ENCODE measurements around the gene SDHAF3. TPM values are rescaled to one million over a fixed set of nuclear protein-coding genes. Genes with fewer than 3 reads are reported as not detected.
"Not testable (repeated sequence)": the region's sequence is repeated elsewhere in the genome, so short reads cannot be mapped to it uniquely, and the experiment has no call there.

Gene SDHAF3
- total RNA-seq, 2 experiments from 2014 or later: 21.0 to 24.2 TPM

GRCh38 chr7:97130417-97131139, 13.1 kb downstream of the SDHAF3 start:
- H3K9me3 Mint-ChIP-seq (ENCODE audit: insufficient read depth): no peaks in the 10 kb centered on the region
- DNase-seq: no peak
- H3K4me1 Mint-ChIP-seq (ENCODE audit: low read depth): peaks cover 4% of the 10 kb centered on the region
- ATAC-seq: no peak
- no peaks in the 10 kb centered on the region for H3K27me3 Mint-ChIP-seq (ENCODE audit: low read depth)
- CTCF ChIA-PET: interaction anchor here (0.6 to 1.2 kb wide), 3 partner anchors 26 to 598 kb away, joined by 3 read pairs; no protein-coding TSS in a partner anchor
- H3K36me3 Mint-ChIP-seq (ENCODE audit: low read depth): peaks cover 18% of the 10 kb centered on the region
- H3K27ac Mint-ChIP-seq: no peak overlapping the region
- no peak overlapping the region for H3K4me3 Mint-ChIP-seq
- POLR2A ChIA-PET: no interaction called here

- Mint-ChIP-seq H3K27me3 (ENCODE audit: low read depth) (no peaks in the 10 kb centered on the region), H3K27ac (no peak overlapping the region), H3K4me1 (ENCODE audit: low read depth) (peaks cover 4% of the 10 kb centered on the region), H3K9me3 (ENCODE audit: insufficient read depth) (no peaks in the 10 kb centered on the region), H3K4me3 (no peak overlapping the region), H3K36me3 (ENCODE audit: low read depth) (peaks cover 15% of the 10 kb centered on the region)
- CTCF ChIA-PET: no interaction called here
- no peak for DNase-seq
- POLR2A ChIA-PET: interaction anchor here (1.1 kb wide), 1 partner anchor 16 kb away, joined by 4 read pairs; the partner anchor contains the start of gene SDHAF3
- ATAC-seq: no peak
Measured at GRCh38 chr7:97133159-97133558, 15.7 kb downstream of the SDHAF3 start.

GRCh38 chr7:97138830-97139229, 21.3 kb downstream of the SDHAF3 start:
- no peak overlapping the region for H3K27ac Mint-ChIP-seq
- H3K4me3 Mint-ChIP-seq: no peak overlapping the region
- H3K36me3 Mint-ChIP-seq (ENCODE audit: low read depth): peaks cover 45% of the 10 kb centered on the region
- H3K27me3 Mint-ChIP-seq (ENCODE audit: low read depth): no peaks in the 10 kb centered on the region
- CTCF ChIA-PET: no interaction called here
- POLR2A ChIA-PET: no interaction called here
- DNase-seq (no peak), ATAC-seq (no peak)
- no peaks in the 10 kb centered on the region for H3K4me1 Mint-ChIP-seq (ENCODE audit: low read depth)
- peaks cover 16% of the 10 kb centered on the region for H3K9me3 Mint-ChIP-seq (ENCODE audit: insufficient read depth)

GRCh38 chr7:97145068-97145467, 27.6 kb downstream of the SDHAF3 start:
- no peaks in the 10 kb centered on the region for H3K27me3 Mint-ChIP-seq (ENCODE audit: low read depth)
- CTCF ChIA-PET: interaction anchor here (0.7 to 1.3 kb wide), 2 partner anchors 35 to 690 kb away, joined by 3 to 4 read pairs; no protein-coding TSS in a partner anchor
- POLR2A ChIA-PET: no interaction called here
- H3K27ac Mint-ChIP-seq: no peak overlapping the region
- no peaks in the 10 kb centered on the region for H3K4me1 Mint-ChIP-seq (ENCODE audit: low read depth)
- ATAC-seq (no peak), DNase-seq (no peak)
- H3K9me3 Mint-ChIP-seq (ENCODE audit: insufficient read depth): peaks cover 4% of the 10 kb centered on the region
- no peak overlapping the region for H3K4me3 Mint-ChIP-seq
- H3K36me3 Mint-ChIP-seq (ENCODE audit: low read depth): peaks cover 21% of the 10 kb centered on the region

GRCh38 chr7:97149843-97150242, 32.3 kb downstream of the SDHAF3 start:
- POLR2A ChIA-PET: no interaction called here
- Mint-ChIP-seq H3K4me1 (ENCODE audit: low read depth) (no peaks in the 10 kb centered on the region), H3K9me3 (ENCODE audit: insufficient read depth) (no peaks in the 10 kb centered on the region), H3K27me3 (ENCODE audit: low read depth) (no peaks in the 10 kb centered on the region), H3K27ac (no peak overlapping the region), H3K4me3 (no peak overlapping the region), H3K36me3 (ENCODE audit: low read depth) (peaks cover 11% of the 10 kb centered on the region)
- DNase-seq (no peak), ATAC-seq (no peak)
- CTCF ChIA-PET: no interaction called here

GRCh38 chr7:97155897-97156418, 38.5 kb downstream of the SDHAF3 start:
- peaks cover 24% of the 10 kb centered on the region for H3K36me3 Mint-ChIP-seq (ENCODE audit: low read depth)
- POLR2A ChIA-PET: no interaction called here
- ATAC-seq (no peak), DNase-seq (no peak)
- CTCF ChIA-PET: no interaction called here
- H3K4me3 Mint-ChIP-seq: no peak overlapping the region
- no peaks in the 10 kb centered on the region for H3K27me3 Mint-ChIP-seq (ENCODE audit: low read depth)
- H3K4me1 Mint-ChIP-seq (ENCODE audit: low read depth): no peaks in the 10 kb centered on the region
- no peak overlapping the region for H3K27ac Mint-ChIP-seq
- no peaks in the 10 kb centered on the region for H3K9me3 Mint-ChIP-seq (ENCODE audit: insufficient read depth)

- ATAC-seq; H3K27ac Mint-ChIP-seq; H3K27me3 Mint-ChIP-seq (ENCODE audit: low read depth); DNase-seq; H3K4me1 Mint-ChIP-seq (ENCODE audit: low read depth); H3K4me3 Mint-ChIP-seq; POLR2A ChIA-PET; H3K9me3 Mint-ChIP-seq (ENCODE audit: insufficient read depth): not testable (repeated sequence)
- H3K36me3 Mint-ChIP-seq (ENCODE audit: low read depth): peaks cover 46% of the 10 kb centered on the region
- CTCF ChIA-PET: interaction anchor here (1.2 kb wide), 1 partner anchor 12 kb away, joined by 4 read pairs; no protein-coding TSS in a partner anchor
Measured at GRCh38 chr7:97159984-97160383, 42.5 kb downstream of the SDHAF3 start.

GRCh38 chr7:97161609-97162008, 44.1 kb downstream of the SDHAF3 start:
- DNase-seq; H3K27ac Mint-ChIP-seq; CTCF ChIA-PET; H3K27me3 Mint-ChIP-seq (ENCODE audit: low read depth); H3K4me1 Mint-ChIP-seq (ENCODE audit: low read depth); POLR2A ChIA-PET; ATAC-seq; H3K4me3 Mint-ChIP-seq: not testable (repeated sequence)
- Mint-ChIP-seq H3K36me3 (ENCODE audit: low read depth) (peaks cover 51% of the 10 kb centered on the region), H3K9me3 (ENCODE audit: insufficient read depth) (peaks cover 11% of the 10 kb centered on the region)

- H3K9me3 Mint-ChIP-seq (ENCODE audit: insufficient read depth): peaks cover 29% of the 10 kb centered on the region
- H3K36me3 Mint-ChIP-seq (ENCODE audit: low read depth): peaks cover 51% of the 10 kb centered on the region
- ATAC-seq (no peak), DNase-seq (no peak)
- H3K4me1 Mint-ChIP-seq (ENCODE audit: low read depth): peaks cover 10% of the 10 kb centered on the region
- no peak overlapping the region for H3K4me3 Mint-ChIP-seq
- ChIA-PET CTCF (no interaction called here), POLR2A (no interaction called here)
- no peaks in the 10 kb centered on the region for H3K27me3 Mint-ChIP-seq (ENCODE audit: low read depth)
- no peak overlapping the region for H3K27ac Mint-ChIP-seq
Measured at GRCh38 chr7:97166308-97166707, 48.8 kb downstream of the SDHAF3 start.

- ATAC-seq (no peak), DNase-seq (no peak)
- Mint-ChIP-seq H3K27ac (no peak overlapping the region), H3K4me3 (no peak overlapping the region), H3K9me3 (ENCODE audit: insufficient read depth) (peaks cover 29% of the 10 kb centered on the region), H3K27me3 (ENCODE audit: low read depth) (no peaks in the 10 kb centered on the region), H3K4me1 (ENCODE audit: low read depth) (peaks cover 7% of the 10 kb centered on the region), H3K36me3 (ENCODE audit: low read depth) (peaks cover 45% of the 10 kb centered on the region)
- ChIA-PET CTCF (no interaction called here), POLR2A (no interaction called here)
Measured at GRCh38 chr7:97167176-97167575, 49.7 kb downstream of the SDHAF3 start.

GRCh38 chr7:97167749-97168148, 50.3 kb downstream of the SDHAF3 start:
- CTCF ChIA-PET: interaction anchor here (0.6 kb wide), 1 partner anchor 49 kb away, joined by 3 read pairs; no protein-coding TSS in a partner anchor
- DNase-seq (no peak), ATAC-seq (no peak)
- Mint-ChIP-seq H3K4me1 (ENCODE audit: low read depth) (peaks cover 7% of the 10 kb centered on the region), H3K27ac (no peak overlapping the region), H3K9me3 (ENCODE audit: insufficient read depth) (peaks cover 29% of the 10 kb centered on the region), H3K4me3 (no peak overlapping the region), H3K27me3 (ENCODE audit: low read depth) (no peaks in the 10 kb centered on the region), H3K36me3 (ENCODE audit: low read depth) (peaks cover 41% of the 10 kb centered on the region)
- POLR2A ChIA-PET: no interaction called here

- CTCF ChIA-PET: no interaction called here
- peaks cover 2% of the 10 kb centered on the region for H3K36me3 Mint-ChIP-seq (ENCODE audit: low read depth)
- ATAC-seq: no peak
- no peaks in the 10 kb centered on the region for H3K27me3 Mint-ChIP-seq (ENCODE audit: low read depth)
- H3K27ac Mint-ChIP-seq: no peak overlapping the region
- H3K9me3 Mint-ChIP-seq (ENCODE audit: insufficient read depth): no peaks in the 10 kb centered on the region
- no peaks in the 10 kb centered on the region for H3K4me1 Mint-ChIP-seq (ENCODE audit: low read depth)
- H3K4me3 Mint-ChIP-seq: no peak overlapping the region
- DNase-seq: no peak
- POLR2A ChIA-PET: no interaction called here
Measured at GRCh38 chr7:97174303-97174702, 56.8 kb downstream of the SDHAF3 start.
